GM19035 (cell line): ENCODE data around the gene THOC3.
A peak's percentile ranks its signal among the peaks of the same experiment; 100 is the strongest.
"Not testable (repeated sequence)": the region's sequence is repeated elsewhere in the genome, so short reads cannot be mapped to it uniquely, and the experiment has no call there.

Experiments used
- ATAC-seq: cut with Tn5 transposase; IDR thresholded peaks from one replicate; pipeline ENCODE4 v1.9.1; 2021; ENCODE audit not compliant: unreplicated experiment

Gene THOC3, protein sequence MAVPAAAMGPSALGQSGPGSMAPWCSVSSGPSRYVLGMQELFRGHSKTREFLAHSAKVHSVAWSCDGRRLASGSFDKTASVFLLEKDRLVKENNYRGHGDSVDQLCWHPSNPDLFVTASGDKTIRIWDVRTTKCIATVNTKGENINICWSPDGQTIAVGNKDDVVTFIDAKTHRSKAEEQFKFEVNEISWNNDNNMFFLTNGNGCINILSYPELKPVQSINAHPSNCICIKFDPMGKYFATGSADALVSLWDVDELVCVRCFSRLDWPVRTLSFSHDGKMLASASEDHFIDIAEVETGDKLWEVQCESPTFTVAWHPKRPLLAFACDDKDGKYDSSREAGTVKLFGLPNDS

DNA sequence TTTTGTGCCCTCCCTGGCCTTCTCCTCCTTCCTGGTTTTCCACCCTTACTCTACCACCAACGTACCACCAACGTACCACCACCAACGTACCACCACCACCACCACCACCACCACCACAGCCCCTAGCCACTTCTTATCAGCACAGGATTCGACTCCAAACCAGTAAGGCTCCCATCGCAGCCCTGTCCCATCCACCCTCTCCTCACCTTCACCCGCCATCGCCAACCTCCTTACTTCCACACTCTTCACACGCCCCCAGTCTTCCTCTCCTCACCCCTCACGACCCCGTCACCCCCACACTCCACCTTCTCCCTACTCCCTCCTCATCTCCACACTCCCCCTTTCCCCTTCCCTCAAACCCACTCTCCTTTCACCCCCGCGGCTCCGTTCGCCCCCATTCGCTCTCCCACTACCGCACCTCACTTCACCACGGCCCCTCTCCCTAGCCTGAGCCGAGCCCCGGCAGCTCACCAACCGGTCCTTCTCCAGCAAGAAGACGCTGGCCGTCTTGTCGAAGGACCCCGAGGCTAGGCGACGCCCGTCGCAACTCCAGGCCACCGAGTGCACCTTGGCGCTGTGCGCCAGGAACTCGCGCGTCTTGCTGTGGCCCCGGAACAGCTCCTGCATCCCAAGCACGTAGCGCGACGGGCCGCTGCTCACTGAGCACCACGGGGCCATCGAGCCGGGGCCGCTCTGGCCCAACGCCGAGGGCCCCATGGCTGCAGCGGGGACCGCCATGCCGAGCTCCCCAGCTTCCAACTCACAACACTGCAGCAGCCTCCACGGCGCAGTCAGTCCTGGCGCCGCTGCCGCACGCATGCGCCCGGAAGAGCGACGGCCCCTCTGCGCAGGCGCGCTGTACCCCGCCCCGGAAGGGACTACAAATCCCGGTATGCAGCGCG, at the start of gene THOC3:
THOC3 (minus strand) TSS at position 845 of the 902 bp plus-strand sequence; CDS start at position 738, 107 bp downstream.
- ATAC-seq, result peak; percentile 98

DNA sequence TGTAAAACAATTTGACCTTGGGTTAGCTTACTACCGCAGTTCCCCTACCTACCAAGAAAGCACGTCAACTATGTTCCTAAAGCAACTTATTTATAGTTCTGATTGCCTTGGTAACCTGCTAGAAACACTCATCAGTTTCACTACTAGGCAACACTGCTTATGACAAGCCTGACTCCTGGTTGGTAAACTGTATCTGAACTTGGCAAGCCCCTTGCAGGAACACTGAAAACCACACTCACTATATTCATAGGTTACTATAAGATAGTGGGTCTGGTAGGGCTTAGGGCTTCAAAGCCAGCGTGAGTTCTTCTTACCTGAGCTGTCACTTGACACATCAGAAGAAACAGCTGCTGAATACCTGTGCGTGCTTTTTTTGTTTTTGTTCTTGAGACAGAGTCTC, 49.2 kb upstream of the THOC3 start:
- not testable (repeated sequence) for ATAC-seq

DNA sequence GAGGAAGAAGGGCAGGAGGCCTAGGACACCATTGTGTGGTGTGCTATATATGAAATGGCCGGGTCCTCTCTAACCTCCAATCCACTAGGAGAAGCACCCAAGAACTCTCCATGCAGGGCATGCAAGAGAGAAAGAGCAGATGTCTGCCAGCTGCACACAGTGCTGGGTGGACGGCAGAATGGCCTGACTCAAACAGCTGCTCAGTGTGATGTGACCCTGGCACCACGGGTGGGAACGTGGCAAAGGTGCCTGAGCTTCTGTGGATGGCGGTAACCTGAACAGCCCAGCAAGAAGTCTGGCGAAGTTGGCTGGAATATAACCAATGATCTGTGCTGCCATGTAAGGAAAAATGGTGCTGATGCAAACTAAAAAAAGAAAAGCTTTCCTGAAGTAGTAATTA, 46.2 kb upstream of the THOC3 start:
- not testable (repeated sequence) for ATAC-seq

DNA sequence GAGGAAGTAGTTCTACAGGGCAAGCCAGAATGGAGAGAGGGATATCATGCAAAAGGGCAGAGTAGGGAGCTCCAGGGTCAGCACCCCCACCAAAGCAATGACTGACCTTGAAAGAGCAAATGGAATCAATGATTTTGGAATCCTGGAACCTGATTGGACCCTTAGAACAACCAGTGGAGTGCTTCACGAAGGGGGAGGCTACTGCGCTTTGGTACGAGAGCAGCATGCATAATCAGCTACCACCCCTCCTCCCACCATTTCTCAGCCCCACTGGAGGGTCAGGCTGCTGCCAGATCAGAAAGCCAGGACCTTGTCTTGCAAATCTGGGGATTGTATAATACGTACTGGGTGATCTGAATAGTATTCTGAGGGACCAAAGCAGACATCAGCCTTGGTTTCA, 43.0 kb upstream of the THOC3 start:
- ATAC-seq, result not testable (repeated sequence)

DNA sequence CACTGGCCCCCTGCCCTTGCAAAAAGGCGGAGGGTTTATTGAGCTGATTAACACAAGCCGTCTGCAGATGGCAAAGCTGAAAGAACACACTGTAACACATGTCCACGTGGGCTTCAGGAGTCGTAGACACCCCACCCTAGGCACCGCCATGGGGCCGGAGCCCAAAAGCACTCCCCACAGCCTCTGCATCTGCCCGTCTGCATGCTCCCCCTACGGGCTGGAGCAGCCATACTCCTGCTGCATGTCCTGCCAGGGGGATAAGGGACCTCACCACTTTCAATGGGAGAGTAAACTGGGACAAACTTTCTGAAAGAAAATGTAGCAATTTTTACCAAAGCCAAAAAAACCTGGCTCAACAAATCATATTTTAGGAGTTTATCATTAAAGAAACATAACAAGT, 42.1 kb upstream of the THOC3 start:
- ATAC-seq, result not testable (repeated sequence)

DNA sequence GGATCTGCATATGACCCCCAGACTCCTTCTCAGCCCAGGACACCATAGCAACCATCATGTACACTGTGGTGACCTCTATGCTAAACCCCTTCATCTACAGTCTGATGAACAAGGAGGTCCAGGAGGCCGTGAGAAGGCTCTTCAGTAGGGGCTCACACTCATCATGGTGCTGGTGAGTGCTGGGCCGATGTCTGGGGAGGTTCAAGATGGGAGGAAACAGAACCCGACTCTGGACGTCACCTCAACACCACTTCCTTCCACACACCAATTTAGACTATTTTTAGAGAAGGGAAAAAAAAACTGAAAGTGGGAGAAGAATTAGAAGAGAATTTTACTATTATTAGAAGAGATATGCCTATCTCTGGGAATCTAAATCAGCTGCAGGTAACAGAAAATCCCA, 39.1 kb upstream of the THOC3 start:
- not testable (repeated sequence) for ATAC-seq

DNA sequence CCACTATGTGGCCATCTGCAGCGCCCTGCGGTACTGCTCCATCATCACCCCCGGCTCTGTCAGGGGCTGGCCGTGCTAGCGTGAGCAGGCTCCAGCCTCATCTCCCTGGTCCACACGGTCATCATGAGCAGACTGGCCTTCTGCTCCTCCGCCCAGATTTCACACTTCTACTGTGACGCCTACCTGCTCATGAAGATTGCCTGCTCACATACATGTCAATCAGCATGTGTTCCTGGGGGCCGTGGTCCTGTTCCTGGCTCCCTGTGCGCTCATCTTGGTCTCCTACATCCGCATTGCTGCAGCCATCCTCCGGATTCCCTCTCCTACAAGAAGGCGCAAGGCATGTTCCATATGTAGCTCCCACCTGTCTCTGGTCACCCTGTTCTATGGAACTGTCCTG, 38.7 kb upstream of the THOC3 start:
- not testable (repeated sequence) for ATAC-seq

DNA sequence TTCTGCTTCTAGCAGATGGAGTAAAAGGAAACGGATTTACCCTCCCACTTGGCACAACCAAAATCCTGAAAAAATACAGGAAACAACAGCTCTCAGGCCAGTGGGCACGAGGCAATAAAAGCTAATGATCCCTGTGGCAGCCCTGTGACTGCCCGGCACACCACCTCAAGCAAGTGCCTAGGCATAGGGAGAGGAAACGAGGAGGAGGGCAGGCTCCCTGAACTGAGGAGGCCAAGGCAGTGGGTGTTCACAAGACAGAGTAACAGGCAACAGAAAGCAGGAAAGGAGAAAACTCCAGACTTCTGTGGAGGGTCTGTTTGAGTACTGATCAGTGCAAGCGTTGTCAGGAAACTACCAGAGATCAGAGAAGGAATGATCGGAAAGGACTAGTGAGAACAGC, 29.9 kb upstream of the THOC3 start:
- not testable (repeated sequence) for ATAC-seq

DNA sequence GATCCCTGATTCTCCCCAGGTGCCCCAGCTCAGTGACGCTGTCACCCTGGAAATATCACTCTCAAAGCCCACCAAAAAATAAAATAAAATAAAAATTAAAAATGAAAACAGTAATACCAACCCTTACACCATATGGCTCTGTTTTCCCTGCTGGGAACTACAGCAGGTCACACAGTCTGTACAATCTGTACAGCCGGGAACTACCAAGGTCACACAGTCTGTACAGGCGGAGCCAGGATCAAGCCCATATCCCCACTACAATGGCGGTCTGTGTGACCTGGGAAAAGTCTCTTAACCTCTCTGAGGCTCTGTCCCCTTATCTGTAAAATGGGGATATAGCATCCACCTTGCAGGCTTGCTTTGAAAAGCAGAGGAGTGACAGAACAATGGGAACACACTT, 29.4 kb upstream of the THOC3 start:
- not testable (repeated sequence) for ATAC-seq

DNA sequence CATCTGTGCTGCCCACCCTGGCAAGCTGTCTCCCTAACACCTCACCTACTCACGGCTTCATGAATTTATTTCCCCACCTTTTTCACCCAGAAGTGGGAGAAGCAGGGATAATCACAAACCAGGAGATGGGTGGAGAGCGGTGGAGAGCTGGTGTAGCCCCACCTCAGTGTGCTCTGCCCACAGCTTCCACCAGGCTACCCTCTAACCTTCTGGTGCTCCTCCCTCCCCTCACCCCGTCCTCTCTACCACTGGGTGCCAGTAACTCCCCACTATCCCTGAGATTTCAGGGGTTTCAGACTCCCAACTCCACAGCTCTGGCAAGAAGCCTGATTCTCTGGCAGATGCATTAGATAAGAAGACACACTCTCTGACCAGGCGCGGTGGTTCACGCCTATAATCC, 28.7 kb upstream of the THOC3 start:
- not testable (repeated sequence) for ATAC-seq

DNA sequence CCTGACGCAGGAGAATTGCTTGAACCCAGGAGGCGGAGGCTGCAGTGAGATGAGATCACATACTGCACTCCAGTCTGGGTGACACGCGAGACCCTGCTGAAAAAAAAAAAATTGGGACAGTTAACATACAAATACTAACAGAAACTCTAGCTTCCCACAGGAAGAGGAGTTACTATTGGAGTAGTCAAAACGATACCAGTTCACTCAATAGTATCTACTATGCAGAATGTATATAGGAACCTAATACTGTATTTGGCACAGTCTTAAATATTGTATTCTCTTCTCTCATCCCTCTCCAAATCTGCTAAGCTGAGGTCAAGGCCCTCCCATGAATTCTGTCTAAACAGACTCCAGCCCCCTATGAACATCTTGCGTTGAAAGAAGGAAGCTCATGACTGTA, 27.4 kb upstream of the THOC3 start:
- ATAC-seq, result not testable (repeated sequence)

DNA sequence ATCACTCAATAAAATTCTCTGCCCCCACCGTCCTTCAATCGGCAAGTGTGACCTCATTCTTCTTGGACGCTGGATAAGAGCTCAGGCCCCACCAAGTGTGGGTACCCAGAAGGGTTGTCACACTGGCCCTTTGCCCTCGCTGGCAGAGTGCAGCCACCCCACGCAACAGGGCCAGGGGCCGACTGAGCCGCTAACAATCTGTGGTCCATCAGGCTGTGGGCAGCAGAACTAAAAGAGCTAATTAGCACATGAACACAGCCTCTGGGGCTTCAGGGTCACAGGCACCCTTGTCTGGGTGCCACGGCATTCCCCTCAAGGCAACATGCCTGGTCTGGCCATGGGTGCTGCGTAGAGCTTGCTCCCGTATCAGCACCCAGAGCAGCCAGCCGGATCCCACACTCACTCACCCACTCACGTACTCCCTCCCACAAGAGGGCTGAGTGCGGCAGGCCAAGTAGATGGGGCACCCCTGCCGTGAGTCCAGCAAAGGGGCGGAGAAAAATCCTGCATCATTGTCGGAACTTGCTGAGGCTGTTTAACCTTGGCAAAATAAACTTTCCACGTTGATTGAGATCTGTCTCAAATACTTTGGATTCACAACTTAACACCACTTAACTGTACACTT, 11.4 kb upstream of the THOC3 start:
- not testable (repeated sequence) for ATAC-seq

DNA sequence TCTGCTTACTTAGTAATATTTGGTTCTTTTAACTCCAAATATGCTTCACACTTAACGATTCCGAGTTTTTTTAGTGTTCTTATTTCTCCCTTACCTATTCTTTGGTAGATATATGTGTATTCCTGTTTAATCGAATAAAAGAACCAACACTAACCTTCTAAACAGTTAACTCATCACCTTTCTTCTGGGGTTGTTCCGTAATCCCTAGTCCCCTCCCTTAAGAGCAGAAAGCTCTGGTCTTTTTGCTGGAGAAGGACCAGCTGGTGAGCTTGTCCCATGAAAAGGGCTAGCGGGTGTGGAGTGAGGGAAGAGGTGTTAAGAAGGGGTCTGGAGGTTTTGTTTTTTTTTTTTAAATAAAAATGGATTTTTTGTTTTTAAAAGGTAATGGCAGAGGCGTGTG, 266 bp upstream of the THOC3 start:
- ATAC-seq, result peak; percentile 40

DNA sequence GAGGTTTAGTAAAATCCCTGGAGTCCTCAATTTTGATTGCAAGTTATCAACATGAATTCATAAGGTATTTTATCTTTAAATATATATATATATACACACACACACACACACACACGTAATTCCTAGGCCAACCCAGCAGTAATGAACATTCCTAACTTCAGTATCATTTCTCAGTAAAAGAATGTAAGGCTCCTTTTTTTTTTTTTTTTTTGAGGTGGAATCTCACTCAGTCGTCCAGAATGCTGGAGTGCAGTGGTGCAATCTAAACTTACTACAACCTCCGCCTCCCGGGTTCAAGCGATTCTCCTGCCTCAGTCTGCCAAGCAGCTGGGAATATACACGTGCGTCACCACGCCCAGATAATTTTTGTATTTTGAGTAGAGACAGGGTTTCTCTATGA, 5.8 kb downstream of the THOC3 start:
- ATAC-seq, result not testable (repeated sequence)

DNA sequence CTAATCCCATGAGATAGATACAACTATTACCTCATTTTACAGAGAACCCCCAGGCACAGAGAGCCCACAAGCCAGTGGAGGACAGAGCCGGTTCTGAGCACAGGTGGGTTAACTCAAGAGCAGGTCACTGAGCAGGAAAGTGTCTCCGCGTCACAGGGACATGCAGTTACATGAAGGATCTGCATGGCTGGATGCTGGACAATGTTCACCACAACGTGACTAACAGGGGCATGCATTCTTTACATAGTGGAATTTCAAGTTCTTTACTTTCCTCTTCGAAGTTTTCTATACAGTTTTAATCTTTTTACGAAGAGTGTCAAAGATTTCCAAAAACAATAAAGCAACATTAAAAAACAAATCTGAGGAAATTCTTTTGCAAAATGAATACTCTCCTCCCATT, 7.9 kb downstream of the THOC3 start:
- not testable (repeated sequence) for ATAC-seq

DNA sequence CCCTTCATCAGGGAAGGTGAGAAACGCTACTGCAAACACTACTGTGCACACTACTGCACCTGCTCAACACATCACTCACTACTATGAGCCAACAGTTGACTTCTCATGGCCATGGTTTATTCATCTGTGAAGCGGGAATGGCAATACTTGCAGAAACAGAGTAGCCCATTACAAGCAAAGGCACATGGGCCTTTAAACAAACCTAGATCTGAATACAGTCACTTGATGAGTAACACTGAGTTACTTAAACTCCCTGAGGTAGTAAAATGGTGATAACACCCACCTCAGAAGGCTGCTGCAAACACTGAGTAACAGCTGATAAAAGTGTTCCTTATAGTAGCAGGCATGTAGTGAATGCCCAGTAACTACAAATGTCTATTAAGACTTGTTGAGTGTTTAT, 9.6 kb downstream of the THOC3 start:
- ATAC-seq, result not testable (repeated sequence)

DNA sequence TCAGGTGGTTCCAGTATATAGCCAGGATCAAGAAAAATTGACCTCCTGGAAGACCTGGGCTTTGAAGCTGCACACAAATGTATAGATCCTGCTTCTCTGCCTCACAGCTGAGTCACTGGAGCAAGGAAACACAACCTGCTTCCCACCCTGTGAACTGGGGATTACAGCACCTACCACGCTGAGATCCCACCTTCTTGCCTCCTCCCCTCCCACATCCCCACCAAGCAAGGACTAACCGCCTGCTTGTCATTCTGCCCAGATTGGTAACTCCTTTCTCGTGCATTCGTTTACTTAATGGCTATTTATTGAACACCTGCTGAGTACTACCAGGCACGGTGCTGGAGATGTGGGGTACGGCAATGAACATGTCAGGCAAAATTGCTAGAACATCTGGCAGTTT, 14.0 kb downstream of the THOC3 start:
- ATAC-seq, result not testable (repeated sequence)

DNA sequence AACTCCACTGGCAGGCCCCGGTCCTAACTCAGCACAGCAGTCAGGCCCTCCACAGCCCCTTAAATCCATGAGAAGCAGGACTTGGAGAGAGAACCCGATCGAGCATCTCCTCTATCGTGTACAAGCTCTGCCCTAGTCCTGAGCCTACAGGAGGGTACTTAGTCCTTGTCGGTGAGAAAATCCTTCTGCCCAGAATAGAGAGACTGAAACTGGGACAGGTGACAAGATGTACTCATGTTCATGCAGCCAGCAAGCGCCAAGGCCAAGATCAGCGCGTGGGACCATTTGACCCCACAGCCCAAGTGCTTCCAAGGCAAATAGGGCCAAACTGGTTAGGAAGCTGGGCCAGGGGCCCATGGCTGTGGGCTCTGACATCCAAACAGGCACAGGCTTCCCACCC, 15.3 kb downstream of the THOC3 start:
- not testable (repeated sequence) for ATAC-seq

DNA sequence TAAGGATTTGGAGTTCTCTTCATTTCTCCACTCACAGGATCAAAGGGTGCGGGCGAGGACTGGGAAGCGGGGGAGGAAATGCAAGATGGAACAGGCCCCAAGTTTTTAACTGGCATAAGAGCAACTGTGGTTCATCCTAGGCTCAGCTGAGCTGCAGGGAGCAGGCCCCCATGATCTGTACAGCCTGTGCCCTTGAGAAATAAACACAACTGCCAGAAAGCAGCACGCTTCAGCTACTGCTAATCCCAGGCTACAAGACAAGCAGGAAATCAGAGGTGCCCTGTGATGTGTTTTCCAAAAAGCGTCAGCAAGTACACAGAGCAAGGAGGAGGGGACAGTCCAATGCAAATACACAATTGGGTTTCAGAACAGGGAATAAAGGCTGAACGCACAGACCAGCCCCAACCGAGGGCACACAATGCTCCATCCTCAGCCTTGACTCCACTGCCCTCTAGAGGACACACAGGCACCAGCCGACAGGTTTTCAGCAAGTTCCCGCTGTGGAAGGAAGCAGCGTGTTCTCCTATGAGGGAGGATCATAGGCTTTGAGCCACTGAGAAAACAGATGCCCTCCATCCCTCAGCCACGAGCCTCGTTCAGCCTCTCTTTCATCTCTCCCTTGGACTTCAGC, 16.7 kb downstream of the THOC3 start:
- ATAC-seq, result peak; percentile 68

DNA sequence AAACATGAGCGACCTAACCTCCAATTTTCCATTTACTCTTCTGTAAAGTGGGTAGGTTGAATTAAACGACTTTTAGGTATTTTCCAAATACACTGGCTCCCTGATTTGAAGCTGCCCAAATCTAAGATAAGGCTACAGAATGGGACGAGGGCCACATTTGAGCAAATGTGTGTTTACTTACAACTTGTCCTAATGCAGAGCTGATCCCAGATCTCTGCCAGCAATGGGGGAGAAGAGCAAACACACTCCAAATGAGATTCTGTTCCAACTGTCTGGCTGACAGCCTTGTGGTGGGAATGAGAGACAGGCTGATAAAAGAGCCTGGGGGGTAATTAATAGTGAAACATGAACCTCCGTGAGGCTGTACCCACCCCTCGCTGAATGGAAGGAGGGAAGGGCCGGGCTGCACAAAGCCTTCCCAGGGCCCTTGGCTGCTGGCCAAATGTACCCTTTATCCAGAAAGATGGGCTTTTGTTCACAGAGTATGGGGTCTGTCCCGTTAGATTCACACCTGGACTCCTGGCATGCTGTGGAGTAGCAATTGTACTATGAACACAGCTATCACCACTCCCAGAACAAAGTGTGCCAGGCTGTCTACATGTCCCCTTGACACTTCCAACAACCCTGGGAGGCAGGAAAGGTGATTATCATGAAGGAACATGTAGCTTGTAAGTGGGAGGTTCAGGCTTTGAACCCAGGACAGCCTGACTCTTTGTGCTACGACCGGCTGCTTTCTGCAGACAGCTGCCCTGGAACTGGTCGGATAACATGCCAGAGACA, 19.6 kb downstream of the THOC3 start:
- not testable (repeated sequence) for ATAC-seq
